ENCODE measurements around the gene SEPSECS.

Gene SEPSECS

DNA sequence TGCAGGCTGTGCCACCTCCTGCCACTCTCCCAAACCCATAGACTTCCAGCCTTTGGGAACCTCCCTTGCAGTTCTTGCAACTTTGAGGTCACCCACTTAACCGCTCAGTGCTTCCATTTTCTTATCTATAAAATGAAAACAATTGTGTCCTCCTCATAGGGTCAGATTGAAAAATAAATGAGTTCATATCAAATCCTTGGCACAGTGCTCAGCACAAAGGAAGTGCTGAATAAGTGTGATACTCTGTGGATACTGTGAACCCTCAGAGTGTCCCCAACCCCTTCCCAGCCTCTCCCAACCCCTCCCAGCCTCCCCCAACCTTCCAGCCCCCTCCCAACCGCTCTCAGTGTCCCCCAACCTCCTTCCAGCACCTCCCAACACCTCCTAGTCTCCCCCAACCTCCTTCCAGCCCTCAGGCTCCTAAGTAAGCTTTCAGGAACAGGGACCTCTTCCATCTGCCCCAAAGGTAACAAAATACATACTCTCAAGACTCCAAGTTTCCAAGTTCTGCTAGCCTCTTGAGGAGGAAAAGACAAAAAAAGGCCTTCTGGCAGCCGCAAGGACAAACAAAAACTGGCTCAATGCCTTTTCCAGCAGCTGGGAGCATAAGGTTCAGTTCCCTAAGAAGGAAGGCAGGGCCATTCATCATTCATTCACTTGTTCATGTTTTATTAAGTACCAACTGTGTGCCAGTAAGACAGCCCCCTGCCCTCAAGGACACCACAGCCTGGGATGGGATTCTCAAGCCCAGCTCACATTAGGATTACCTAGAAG lies 83.4 kb downstream of the SEPSECS start:
- no peak for DNase-seq

- DNase-seq = no peak
Observed at GRCh38 chr4:25075851-25076250, 84.4 kb downstream of the SEPSECS start.

DNA sequence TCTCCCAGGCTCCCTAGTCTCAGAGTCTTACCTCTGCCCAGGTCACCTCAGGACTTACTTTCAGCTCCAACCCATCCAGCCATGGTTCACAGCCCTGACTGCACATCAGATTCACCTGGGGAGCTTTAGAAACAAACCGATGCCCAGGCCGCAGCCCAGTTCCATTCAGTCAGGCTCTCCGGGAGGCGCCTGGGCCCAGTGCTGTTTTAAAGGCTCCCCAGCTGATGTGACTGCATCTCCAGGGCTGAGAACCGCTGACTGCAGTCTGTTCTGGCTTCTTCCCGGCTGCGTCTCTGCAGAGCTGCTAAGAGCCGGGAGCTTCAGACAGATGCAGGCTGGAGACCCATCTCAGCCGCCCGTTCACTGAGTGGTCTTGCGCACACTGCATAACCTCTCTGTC lies 85.1 kb downstream of the SEPSECS start:
- DNase-seq = no peak

DNA sequence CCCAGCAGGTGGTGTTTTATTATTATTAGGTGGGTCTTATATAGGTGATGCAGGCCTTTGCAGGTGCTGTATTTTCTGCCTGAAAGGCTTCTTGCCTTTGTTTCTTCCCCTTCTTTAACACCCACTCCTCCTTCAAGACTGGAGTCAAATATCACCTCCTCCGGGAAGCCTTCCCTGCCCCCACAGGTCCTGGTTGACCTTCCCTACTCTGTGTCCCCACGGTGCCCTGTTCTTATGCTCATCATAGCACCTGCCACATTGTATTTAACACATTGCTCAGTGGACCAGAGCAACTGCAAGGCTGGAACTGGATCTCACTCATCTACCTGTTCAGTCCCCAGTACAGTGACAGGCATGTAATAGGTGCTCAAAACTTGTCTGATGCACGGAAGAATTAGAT lies 89.7 kb downstream of the SEPSECS start:
- no peak for DNase-seq

All from midbrain (tissue), 1 donor.